A673 (cell line): Measurements from ENCODE around the gene CDK19.

Experiments used
- EZH2 ChIP-seq: fragments of 200-600 bp; sonication (generic); IDR thresholded peaks from 2 replicates; pipeline ENCODE4 v1.6.1; 2017; ENCODE audit warnings: borderline replicate concordance, low read depth, mild to moderate bottlenecking, mixed read lengths, antibody characterized with exemption, low read length; ENCODE audit not compliant: poor library complexity, severe bottlenecking
- TF ChIP-seq, protein P1 (sequence below): fragments of 300-800, 200-600 bp; sonication (generic); conservative IDR thresholded peaks from 2 replicates; pipeline ENCODE4 v1.5.1; 2017; ENCODE audit warnings: low read depth, mild to moderate bottlenecking, antibody characterized with exemption, low read length, moderate library complexity, mixed read lengths

DNA sequence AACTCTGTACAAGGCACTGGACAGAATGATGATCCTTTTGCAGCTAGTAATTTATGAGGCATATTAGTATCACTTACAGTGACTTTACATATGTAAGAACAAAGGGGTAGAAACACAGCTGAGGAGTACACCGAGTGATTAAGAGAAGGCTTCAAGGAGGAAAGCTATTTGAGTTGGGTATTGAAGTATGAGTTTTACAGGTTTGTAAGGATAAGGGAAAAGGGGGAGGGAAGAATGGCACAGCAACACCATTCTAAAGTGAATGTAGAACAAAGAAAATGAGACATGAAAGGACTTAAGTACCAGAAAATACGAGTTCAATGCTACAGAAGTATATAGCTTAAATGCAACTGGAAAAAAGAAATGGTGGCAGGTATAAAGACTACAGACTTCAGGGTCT is 5.5 kb downstream of the CDK19 start:
- TF ChIP-seq, protein P1, sequence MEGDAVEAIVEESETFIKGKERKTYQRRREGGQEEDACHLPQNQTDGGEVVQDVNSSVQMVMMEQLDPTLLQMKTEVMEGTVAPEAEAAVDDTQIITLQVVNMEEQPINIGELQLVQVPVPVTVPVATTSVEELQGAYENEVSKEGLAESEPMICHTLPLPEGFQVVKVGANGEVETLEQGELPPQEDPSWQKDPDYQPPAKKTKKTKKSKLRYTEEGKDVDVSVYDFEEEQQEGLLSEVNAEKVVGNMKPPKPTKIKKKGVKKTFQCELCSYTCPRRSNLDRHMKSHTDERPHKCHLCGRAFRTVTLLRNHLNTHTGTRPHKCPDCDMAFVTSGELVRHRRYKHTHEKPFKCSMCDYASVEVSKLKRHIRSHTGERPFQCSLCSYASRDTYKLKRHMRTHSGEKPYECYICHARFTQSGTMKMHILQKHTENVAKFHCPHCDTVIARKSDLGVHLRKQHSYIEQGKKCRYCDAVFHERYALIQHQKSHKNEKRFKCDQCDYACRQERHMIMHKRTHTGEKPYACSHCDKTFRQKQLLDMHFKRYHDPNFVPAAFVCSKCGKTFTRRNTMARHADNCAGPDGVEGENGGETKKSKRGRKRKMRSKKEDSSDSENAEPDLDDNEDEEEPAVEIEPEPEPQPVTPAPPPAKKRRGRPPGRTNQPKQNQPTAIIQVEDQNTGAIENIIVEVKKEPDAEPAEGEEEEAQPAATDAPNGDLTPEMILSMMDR = no peak
- no peak for TF ChIP-seq EZH2
